OCI-LY1 (cell line): ENCODE data around the gene CCDC102B.

Source experiments
- CTCF ChIP-seq: fragments of 200-600 bp; sonication (generic), shearing (Covaris generic); IDR thresholded peaks from 2 replicates; pipeline ENCODE4 v1.5.1; 2017; ENCODE audit warnings: mild to moderate bottlenecking, antibody characterized with exemption, low read length, moderate library complexity, mixed read lengths
- EZH2 ChIP-seq: fragments of 200-600 bp; sonication (generic), shearing (Covaris generic); IDR thresholded peaks from 2 replicates; pipeline ENCODE4 v1.8.0; 2017; ENCODE audit warnings: borderline replicate concordance, mixed run types, mild to moderate bottlenecking, antibody characterized with exemption, low read length, moderate library complexity, mixed read lengths

GRCh38 chr18:68793951-68794350 is 3.9 kb upstream of the CCDC102B start:
- TF ChIP-seq CTCF: no peak
- TF ChIP-seq EZH2: no peak
